ENCODE data around the gene SND1.

The SND1 gene

GRCh38 chr7:128073671-128074310 lies 421.8 kb downstream of the SND1 start:
- no peak for DNase-seq (ENCODE audit: low spot score)

DNA sequence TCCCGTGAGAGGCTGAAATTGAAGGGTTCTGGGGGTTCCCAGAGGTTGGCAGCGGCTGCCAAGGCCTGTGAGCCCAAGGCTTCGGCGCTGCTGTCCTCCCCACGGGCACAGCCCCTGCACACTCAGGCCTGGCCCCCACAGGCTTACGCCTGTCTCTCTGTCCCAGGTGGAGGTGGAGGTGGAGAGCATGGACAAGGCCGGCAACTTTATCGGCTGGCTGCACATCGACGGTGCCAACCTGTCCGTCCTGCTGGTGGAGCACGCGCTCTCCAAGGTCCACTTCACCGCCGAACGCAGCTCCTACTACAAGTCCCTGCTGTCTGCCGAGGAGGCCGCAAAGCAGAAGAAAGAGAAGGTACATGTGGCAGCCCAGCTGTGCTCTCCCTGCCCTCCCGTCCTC lies 422.3 kb downstream of the SND1 start:
- no peak for DNase-seq (ENCODE audit: low spot score)

DNA sequence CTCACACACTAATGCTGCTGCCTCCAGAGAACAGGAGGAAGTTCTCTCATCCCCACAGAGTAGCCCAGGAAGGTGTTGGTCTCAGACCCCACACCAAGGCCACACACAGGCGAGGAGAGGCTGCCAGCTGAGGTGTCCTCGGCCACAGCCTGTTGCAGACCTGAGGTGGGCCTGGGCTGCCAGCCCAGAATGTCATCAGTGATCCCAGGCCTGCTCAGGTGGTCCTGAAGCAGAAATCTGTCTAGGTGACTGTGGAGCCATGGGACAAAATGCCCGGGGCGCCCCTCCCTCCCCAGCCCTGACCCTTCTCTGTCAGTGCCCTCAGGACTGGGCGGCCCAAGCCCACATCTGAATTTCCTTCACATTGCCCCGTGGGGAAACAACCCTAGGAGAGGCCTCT lies 422.7 kb downstream of the SND1 start:
- DNase-seq (ENCODE audit: low spot score): no peak

DNA sequence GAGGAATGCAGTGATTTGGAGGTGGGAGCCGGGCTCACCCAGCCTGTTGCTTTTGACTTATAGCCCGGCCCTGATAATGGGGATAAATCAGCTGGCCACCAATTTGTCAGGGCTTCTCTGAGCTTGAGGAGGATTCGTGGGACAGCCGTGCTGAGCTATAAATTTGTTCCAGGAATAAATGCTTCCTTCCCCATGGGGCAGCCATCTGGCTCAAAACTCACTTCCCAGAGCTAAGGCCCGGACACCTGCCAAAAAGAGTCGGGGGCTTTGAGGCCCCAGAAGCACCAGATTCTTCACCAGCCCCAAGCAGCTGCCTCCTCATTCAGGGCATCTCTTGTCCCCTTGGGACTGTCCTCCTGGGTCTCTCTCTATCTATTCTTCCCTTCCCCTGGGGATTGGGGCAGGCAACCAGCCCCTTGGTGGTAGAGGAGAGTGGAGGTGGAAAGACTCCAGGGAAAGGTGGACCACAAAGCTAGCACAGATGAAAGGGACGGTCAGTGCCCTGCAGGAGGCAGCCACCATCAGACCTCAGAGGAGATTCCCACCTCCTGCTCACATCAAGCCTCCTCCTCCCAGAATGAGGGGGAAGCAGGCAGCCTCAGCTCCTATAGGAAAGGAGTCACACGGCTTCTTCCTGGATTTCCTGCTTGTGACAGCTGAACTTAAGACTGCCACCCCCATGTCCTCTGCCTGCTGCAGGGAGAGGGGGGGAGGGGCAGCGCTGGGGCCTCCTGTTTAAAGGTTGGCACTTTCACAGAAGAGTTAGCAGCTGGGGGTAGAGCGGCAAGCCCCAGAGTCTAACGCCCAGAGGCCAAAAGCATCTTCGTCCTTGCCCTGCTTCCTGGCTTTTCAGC lies 423.5 kb downstream of the SND1 start:
- no peak for DNase-seq (ENCODE audit: low spot score)

DNA sequence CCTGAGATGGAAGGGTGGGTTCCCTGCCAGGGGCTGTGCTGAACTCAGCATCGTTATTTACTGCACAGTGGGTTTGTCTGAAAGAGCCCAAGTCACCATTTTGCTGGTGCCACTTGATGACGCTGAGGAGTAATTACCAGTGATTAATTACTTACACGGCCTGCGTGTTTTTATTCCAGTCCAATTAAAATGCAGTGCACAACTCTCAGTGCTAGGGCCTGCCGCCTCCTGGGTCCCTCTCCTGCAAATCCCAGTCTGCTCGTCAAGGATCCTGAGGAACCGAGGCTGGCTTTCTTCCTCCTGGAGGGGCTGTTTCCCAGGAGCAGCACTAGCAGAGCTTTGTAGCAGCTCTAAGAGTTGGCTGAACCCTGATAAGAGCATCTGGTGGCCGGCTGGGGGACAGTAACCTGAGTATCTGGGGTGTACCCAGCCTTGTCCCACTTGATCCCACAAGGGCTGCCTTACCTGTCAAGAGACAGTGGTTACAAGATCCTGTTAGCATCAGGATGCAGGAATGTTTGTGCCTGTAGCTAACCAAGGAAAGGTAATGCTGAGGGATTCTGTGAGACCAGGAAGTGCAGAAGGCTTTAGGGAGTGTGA lies 424.3 kb downstream of the SND1 start:
- DNase-seq (ENCODE audit: low spot score): no peak

- DNase-seq (ENCODE audit: low spot score): no peak
These were observed 424.8 kb downstream of the SND1 start for GRCh38 chr7:128076796-128077271.

DNA sequence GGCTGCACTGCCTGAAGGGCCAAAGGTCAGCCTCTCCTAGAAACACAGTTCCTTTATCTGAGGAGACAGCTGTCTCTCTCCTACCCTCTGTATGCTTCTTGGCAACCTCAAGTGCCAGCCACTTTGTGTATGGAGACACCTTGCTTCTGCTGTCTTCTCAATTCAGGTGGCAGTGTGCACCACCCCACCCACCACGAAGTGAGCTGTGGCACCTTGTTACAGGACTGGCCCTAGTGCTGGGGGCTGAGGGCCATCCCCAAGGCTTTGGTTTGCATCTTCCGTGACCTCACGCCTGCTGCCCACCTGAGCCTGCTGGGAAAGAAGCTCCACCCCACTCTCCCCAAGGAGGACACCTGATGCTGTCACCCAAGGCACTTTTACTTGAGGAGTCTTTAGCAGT lies 426.3 kb downstream of the SND1 start:
- DNase-seq (ENCODE audit: low spot score): no peak

DNA sequence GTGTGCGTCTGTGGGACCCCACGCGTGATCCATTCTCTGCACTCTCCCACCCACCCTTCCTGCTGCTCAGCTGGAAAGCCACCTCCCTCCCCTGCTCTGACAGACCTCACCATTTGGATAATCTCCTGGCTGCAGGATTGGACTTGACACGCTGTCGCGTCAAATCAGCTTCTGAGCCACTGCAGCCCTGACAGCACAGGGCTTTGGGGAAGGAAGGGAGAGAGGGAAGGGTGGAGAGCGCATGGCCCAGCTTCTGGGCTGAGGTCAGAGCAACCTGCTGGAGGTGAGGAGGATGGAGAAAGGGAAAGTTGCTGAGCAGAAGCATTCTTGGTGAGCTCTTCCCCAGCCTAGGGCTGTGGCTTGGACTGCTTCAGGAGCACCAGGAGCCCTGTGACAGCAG lies 428.2 kb downstream of the SND1 start:
- DNase-seq (ENCODE audit: low spot score): no peak

DNA sequence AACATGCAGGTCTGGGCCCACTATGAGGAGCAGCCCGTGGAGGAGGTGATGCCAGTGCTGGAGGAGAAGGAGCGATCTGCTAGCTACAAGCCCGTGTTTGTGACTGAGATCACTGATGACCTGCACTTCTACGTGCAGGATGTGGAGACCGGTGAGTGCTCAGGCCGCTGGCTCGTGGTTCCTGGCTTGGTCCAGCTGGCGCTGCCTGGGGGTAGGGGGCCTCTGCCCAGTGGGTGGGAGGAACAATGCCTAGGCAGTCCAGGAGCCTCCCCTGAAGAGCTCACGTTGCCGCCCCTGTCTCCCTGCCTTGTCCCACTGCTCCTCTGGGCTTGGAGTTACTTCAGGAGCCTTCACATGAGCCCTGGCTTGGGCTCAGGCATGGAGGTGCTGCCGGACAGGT lies 429.4 kb downstream of the SND1 start:
- no peak for DNase-seq (ENCODE audit: low spot score)

GRCh38 chr7:128081808-128082207 lies 429.8 kb downstream of the SND1 start:
- DNase-seq (ENCODE audit: low spot score): no peak

DNA sequence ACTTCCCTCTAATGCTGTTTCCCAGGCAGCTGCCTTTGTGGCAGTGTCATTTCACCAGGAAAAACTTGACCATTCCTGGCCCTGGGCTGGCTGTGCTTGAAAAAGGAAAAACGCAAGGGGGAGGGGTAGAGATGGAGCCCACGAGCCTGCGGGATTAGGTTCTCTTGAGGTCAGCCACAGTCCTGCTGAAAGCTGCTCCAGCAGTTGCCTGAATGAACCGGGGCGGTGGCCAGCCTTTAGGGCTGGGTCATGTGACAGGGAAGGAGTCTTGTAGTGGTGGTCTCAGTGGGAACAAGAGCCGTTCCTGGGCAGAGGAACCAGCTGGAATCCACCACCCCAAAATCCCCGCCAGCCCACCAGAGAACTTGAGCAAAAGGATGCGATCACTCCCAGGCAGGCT lies 430.4 kb downstream of the SND1 start:
- DNase-seq (ENCODE audit: low spot score): no peak

DNA sequence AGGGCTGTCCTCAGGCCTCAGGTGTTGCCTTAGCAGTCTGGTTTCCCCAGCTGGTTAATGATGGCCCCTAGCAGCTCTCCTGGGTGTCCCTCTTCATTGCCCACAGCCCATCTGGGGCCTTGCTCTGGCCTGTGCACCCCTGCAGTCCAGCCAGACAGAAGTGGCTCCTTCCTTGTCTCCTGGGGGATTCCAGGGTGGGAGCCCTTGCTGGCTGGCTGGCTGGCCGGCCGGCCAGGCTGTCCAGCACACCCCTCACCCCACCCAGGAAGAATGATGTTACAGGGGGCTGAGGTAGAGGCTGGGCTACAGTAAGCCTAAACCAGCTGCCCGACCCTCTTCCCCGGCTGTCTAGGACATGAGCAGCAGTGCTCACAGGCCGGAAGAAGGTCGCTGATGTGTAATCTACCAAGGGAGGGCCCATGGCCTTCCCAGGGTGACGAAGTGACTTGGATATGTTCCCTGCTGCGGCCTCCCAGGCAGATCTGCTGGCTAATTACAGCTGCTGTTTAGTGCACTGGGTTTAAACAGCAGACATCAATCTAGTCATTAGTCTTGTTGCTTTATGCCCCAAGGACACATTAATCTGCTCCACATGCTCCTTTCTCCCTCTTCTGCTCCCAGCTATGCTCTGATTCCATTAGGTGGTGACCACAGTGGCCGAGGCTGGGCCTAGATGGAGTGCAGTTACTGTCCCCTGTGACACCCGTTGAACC lies 433.1 kb downstream of the SND1 start:
- DNase-seq (ENCODE audit: low spot score): peak; percentile 80

GRCh38 chr7:128090492-128090891 lies 438.5 kb downstream of the SND1 start:
- DNase-seq (ENCODE audit: low spot score): no peak

GRCh38 chr7:128091106-128091505 lies 439.1 kb downstream of the SND1 start:
- no peak for DNase-seq (ENCODE audit: low spot score)

GRCh38 chr7:128092221-128092620 lies 440.2 kb downstream of the SND1 start:
- no peak for DNase-seq (ENCODE audit: low spot score)

DNA sequence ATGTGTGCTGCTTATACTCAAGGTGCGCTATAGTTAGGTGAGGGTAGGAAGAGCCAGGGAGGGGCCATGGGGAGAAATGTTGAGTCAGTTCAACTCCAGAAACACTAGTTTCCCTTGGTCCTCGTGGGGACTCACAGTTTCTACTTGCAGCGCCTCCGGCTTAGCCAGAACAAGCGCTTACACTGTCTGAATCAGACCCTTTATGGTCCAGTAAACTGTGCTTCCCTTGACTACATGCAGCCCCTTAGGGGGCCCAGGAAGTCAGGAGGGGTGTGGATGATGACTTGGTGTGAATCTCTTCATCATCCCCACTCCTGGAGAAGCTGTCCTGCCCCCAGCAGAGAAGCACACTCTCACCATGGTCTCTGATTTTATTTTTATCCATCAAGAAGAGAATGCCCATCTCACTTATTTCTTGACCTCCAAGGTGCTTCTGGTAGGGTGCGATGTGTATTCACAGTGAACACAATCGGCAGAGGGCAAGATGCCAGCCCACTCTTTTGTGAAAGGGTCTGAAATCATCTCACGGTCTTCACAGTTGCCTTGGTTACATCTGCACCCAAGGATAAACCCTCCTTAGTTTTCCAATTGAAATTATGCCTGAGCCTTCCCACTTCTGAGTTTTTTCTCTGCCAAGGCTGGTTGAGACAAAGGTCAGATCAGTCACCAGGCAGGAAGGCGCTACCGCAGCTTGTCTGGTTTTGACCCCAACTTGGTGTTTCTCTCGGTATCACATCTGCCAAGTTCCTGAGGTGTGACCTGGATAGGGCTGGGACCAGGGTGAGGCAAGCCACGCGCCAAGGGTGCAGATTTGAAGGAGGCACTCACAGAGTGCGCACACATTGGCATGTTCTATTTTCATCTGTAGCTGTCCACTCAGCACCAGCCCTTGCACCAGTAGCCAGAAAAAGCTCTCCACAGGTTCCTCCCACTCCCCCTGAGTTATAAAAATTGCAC lies 441.9 kb downstream of the SND1 start:
- no peak for DNase-seq (ENCODE audit: low spot score)

DNA sequence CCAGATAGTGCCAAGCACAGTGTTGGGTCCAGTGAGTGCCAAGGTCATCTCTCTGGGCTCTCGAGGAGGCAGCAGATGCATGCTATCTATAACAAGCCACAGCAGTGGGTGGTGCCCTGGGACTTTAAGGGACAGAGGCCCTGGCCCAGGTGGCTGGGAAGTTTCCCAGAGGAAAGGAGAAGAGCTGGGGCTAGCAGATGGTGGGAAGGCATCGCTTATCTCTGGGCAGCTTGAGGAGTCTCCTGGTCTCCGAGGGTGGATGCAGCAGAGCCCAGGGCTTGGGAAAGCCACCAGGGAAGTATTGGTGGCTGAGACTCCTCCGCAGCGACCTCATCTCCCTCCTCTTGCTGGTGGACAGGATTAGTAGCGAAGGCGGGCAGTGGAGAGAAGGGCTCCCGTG lies 442.7 kb downstream of the SND1 start:
- no peak for DNase-seq (ENCODE audit: low spot score)

GRCh38 chr7:128097211-128097731 lies 445.3 kb downstream of the SND1 start:
- no peak for DNase-seq (ENCODE audit: low spot score)

DNA sequence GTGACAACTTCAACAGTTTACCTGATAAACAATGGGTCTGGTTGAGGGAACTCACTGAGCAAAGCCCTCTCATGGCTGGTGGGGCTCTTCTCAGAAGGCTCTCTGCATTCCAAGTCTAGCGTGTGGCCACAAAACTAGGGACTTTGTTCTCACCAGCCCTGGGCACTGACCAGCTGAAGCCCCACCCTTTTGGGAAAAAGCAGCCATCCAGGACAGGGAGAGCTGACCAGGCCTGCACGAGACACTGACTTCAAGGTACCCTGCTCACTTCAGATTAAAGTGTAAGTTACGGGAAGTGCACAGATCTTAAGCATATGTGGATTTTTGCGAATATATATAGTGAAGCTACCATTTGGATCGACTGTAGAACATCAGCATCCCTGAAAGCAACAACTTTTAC lies 446.6 kb downstream of the SND1 start:
- DNase-seq (ENCODE audit: low spot score): no peak

DNA sequence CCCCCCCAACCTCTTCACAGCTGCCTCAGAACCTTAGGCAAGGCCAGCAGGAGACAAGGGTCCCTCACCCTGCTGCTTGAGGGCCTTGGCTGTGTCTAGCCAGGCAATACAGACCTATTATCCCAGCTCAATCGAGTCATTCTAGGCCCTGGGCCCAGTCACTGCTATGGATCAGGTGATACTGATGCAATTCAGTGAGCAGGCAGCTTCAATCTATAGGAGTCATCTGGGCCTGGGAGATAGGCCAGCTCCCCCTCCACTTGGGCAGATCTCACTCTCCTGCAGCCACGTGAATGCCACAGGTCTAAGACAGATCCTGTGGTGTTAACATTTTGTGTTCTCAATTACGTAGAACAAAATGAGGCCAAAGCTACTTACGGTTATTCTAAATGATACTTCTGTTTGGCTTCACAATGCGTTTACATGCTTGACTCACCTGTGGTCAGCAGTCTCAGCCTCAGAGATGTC lies 447.2 kb downstream of the SND1 start:
- no peak for DNase-seq (ENCODE audit: low spot score)
